CD4-positive, alpha-beta T cell treated with Interleukin-2 at 100 ng/mL for 4 hours (primary cell): ENCODE measurements around the gene RYR1.
"Not testable (repeated sequence)": the region's sequence is repeated elsewhere in the genome, so short reads cannot be mapped to it uniquely, and the experiment has no call there.

ENCODE experiments used
- DNase-seq: peaks from one replicate; pipeline ENCODE4 v3.0.0-alpha.2; 2020; ENCODE audit warnings: low spot score

Gene RYR1

DNA sequence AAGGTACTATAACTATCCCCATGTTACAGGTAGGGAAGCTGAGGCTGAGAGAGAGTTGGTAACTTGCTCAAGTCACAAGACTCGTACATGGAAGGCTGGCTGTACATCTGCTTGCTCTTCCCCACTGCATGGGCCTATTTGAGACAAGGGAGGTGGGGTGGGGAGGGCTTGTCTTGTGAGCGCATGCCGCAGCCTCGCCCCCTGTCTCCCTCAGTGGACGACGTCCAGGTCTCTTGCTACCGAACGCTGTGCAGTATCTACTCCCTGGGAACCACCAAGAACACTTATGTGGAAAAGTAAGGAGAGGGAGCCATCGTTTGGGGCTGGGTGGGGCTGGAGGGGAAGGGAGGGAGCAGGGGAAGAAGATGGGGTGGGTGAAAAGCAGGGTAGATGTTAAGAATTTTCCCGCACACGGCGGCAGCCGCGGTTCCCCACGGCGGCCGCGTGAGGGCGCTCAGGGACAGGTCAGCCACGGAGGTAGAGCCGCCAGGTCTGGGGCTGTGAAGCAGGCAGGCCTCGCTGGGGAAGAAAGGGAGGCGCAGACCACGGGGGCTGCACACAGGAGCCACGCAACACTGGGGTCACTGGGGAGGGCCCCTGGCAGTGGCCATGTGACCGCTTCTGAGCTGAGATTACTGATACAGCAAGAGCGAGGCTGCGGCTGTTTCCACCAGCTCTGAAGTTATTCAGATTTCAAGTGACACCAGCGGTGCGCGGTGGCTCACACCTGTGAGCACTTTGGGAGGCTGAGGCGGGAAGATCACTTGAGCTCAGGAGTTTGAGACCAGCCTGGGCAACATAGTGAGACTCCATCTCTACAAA, 81.5 kb downstream of the RYR1 start:
- DNase-seq = peak; percentile 81

DNA sequence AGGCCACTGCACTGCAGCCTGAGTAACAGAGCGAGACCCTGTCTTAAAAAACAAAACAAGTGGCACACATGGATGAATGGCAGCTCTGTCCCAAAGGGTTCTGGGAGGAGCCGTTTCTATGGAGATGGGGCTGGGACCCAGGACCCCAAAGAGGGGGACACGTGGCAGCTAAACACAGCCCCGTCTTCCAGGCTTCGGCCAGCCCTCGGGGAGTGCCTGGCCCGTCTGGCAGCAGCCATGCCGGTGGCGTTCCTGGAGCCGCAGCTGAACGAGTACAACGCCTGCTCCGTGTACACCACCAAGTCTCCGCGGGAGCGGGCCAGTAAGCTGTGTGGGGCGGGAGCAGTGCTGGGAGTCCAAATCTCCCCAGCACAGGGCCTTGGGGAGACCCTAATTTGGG, 82.4 kb downstream of the RYR1 start:
- DNase-seq = no peak

DNA sequence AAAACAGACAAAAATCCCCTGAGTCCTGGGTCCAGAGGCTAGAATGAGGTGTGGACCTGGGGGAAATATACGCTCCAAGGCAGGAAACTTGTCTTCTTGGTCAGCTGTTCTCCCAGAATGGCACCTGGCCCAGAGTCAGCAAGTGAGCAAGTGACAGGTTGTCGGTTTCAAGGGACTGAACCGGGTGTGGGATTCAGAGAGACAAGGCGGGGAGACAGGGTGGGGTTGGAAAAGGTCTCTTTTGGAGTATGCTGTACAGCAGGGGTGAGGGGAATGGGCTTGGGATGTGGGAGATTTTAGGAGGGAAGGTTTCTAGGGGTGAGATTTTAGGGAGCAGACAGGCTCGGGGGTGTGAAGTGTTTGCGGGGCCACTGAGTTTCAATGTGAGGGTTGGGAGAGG, 83.3 kb downstream of the RYR1 start:
- no peak for DNase-seq

DNA sequence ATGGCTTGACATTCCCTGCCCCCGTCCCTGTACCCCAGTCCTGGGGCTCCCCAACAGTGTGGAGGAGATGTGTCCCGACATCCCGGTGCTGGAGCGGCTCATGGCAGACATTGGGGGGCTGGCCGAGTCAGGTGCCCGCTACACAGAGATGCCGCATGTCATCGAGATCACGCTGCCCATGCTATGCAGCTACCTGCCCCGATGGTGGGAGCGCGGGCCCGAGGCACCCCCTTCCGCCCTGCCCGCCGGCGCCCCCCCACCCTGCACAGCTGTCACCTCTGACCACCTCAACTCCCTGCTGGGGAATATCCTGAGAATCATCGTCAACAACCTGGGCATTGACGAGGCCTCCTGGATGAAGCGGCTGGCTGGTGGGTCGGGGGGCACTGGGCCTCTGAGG, 83.8 kb downstream of the RYR1 start:
- DNase-seq = no peak

DNA sequence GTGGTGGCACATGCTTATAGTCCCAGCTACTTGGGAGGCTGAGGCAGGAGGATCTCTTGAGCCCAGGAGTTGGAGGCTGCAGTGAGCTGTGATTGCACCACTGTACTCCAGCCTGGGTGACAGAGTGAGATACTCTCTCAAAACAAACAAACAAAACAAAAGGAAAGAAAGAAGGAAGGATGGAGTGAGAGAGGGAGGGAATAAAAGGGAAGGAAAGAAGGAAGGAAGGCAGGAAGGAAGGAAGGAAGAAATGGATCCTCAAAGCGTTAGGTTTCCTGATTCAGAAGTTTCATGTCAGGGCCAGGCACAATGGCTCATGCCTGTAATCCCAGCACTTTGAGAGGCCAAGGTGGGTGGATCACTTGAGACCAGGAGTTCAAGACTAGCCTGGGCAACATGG, 84.5 kb downstream of the RYR1 start:
- DNase-seq = not testable (repeated sequence)

DNA sequence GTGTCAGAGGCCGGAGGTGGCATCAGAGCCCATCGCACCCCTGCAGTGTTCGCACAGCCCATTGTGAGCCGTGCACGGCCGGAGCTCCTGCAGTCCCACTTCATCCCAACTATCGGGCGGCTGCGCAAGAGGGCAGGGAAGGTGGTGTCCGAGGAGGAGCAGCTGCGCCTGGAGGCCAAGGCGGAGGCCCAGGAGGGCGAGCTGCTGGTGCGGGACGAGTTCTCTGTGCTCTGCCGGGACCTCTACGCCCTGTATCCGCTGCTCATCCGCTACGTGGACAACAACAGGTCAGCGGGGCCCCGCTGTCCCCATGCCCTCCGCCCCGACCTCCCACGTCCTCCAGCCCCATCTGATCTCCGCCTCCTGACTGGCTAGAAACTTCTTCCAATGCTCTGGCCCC, 85.7 kb downstream of the RYR1 start:
- no peak for DNase-seq

DNA sequence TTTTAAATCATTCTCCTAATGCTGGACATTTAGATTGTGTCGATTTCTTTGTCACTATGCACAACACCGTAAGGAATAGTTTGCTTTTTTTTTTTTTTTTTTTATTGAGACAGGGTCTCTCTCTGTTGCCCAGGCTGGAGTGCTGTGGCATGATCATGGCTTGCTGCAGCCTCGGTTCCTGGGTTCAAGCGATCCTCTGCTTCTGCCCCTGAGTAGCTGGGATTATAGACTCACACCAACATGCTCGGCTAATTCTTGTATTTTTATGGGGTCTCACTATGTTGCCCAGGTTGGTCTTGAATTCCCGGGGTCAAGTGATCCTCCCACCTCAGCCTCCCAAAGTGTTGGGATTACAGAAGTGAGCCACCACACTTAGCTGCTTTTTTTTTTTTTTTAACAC, 86.5 kb downstream of the RYR1 start:
- no peak for DNase-seq

DNA sequence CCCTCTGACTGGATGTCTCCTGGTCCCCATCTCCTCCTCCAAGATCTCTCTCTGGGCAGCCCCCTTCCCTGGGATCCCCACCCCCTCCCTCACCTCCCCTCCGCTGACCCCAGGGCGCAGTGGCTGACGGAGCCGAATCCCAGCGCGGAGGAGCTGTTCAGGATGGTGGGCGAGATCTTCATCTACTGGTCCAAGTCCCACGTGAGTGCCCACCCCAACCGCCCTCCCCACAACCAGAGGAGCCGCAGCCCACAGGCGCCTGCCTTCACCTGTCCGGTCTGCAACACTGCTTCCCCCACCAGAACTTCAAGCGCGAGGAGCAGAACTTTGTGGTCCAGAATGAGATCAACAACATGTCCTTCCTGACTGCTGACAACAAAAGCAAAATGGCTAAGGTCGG, 89.4 kb downstream of the RYR1 start:
- DNase-seq = no peak

DNA sequence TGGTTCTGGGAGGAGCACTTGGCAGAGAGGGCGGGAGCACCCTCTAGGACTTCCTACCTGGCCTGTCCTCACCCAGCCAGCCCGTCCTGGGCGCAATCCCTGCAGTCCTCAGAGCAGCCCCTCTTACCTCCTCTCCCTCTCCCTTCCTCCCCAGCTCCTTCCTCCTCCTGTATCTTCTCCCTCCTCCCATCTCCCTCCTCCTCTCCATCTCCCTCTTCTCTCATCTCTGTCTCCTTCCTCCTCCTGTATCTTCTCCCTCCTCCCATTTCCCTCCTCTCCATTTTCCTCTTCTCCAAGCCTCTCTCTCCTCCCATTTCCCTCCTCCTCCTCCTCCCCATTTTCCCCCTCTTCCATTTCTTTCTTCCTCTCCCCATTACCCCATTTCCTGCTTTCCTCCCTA, 89.8 kb downstream of the RYR1 start:
- DNase-seq = no peak

DNA sequence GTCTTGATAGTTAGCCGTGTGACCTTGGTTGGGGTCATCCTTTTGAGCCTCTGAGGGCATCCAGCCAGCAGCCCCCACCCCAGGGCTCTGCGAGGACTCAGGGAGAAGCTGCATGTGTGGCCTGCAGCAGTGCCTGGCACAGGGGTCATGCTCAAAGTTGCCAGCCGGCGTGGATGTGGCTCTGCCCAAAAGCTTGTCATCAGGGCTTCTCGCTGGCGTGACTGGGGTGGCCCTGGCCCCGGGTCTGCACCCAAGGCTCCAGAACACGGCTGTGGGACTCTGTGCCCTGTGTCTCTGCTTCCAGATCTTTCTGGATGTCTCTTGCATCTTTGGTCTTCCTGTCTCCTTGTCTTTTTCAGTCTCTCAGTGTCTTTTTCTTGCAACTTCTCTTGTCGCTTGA, 90.9 kb downstream of the RYR1 start:
- DNase-seq = no peak

DNA sequence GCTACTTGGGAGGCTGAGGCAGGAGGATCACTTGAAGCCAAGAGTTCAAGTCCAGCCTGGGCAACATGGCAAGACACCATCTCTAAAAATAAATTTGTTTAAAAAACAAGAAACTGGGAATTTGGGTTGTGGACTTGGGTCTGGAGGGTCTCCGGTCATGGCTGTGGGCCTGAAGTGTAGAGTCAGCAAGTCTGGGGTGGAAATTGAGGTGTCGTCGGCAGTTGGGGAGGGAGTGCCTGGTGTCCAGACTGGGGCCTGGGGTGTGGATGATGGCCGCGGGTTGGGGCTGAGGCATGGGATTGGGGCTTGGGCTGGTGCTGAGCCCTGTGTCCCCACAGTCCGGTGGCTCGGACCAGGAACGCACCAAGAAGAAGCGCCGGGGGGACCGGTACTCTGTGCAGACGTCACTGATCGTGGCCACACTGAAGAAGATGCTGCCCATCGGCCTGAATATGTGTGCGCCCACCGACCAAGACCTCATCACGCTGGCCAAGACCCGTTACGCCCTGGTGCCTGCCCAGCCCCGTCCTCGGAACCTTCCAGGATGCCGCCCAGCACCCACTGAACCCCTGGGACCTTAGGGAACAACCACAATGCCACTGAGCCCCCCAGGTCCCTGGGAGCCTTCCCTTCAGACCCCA, 91.6 kb downstream of the RYR1 start:
- DNase-seq = no peak

DNA sequence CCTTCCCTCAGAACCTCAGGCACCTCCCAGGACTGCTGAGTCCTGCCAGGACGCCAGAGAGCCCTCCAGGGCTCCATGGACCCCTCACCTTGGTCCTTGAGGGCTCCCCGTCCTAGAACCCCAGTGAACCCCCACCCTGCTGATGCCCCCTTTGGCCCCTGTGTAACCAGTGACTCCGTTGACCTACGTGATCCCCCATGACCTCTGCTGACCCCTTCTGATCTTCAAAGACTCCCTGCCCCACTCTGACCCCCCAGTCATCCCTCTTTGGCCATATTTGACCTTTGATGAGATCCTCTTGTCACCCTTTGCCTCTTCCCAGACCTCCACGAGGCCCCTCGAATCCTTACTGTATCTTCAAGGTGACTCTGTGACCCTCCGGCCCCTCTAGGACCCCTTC, 92.9 kb downstream of the RYR1 start:
- DNase-seq = no peak

DNA sequence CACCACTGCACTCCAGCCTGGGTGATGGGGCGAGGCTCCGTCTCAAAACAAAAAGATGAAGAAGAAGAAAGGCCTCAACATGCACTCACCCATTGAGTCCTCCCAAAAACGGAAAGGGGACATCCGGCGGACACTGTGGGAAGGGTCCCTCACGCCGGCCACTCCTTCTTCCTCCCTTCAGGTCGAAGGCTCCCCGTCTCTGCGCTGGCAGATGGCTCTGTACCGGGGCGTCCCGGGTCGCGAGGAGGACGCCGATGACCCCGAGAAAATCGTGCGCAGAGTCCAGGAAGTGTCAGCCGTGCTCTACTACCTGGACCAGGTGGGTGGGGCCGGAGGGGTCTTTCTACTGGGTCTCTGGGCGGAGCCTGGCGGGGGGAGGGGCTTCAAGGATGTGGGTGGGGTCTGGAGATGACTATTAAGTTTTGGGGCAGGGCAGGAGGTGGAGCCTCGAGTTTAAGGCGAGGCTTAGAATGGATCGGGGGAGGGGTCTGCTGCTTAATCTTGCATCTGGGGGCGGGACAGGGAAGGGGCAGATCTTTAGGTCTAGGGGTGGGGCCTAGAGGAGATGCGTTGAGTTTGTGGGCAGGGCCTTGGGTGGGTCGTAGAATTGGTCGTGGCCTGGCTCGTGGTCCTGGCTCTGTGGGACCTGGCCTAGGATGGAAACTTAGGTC, 94.1 kb downstream of the RYR1 start:
- peak; percentile 14 for DNase-seq

DNA sequence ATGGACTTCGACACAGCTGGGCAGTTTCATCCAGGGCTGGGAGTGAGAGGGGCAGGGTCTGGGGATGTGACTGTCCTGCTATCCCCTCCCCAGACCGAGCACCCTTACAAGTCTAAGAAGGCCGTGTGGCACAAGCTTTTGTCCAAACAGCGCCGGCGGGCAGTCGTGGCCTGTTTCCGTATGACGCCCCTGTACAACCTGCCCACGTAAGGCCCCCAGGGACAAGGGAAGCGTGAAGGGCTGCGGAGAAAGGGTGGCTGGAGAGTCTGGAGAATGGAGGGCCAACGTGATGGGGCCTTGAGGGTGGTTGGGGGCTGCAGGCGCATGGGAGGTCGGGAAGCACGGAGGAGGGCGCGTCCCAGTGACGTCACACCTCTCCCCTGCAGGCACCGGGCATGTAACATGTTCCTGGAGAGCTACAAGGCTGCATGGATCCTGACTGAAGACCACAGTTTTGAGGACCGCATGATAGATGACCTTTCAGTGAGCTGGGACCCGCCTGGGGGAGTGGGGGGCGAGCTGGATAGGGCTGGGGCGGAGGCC, 94.8 kb downstream of the RYR1 start:
- DNase-seq = no peak

DNA sequence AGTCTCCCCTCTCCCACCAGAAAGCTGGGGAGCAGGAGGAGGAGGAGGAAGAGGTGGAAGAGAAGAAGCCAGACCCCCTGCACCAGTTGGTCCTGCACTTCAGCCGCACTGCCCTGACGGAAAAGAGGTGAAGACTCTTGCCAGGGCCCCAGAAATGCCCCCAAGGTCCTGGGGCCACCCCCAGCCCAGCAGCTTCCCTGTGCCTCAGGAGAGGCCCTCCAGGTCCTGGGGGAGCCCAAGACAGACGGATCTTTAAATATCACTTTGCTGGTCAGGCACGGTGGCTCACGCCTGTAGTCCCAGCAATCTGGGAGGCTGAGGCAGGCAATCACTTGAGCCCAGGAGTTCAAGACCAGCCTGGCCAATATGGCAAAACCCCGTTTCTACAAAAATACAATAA, 95.4 kb downstream of the RYR1 start:
- no peak for DNase-seq

DNA sequence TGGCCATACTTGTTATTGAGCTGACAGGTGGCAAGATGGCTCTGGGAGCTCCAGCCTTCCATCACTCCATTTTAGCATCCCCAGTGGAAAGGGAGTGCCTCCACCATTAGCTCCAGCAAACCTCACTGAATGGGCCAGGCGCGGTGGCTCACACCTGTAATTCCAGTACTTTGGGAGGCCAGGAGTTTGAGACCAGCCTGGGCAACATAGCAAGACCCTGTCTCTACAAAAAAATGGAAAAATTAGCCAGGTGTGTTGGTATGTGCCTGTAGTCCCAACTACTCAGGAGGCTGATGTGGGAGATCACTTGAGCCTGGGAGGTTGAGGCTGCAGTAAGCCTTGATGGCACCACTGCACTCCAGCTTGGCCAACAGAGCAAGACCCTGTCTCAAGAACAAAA, 98.0 kb downstream of the RYR1 start:
- DNase-seq = no peak

DNA sequence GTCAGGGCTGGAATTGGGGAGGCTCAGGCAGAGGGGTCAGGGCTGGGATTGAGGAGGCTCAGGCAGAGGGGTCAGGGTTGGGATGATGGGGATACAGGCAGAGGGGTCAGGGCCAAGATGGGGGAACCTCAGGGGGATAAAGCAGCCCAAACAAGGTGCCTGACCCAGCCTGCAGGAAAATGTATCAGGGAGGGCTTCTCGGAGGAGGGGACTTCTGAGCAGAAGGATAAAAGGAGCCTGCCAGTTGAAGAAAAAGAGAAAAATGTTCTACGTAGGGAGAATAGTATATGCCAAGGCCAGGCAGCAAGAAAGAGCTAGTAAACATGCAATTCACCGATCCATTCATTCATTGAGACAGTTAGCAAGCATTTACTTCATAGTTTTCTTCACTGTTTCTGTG, 99.4 kb downstream of the RYR1 start:
- no peak for DNase-seq

DNA sequence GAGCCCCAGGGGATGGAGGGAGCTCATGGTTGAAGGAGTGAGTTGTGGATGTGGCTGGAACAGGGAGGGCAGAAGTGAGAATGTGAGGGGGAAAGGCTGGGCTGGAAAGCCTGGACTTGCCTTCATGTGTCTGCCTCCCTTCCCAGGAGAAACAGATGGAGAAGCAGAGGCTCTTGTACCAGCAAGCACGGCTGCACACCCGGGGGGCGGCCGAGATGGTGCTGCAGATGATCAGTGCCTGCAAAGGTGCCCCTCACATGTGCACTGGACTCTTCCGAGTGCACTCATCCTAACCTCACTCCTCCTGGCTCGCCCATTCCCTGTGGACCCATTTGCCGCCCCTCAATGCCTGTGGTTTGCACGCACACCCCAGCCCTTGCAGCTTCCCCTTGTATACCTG, 101.1 kb downstream of the RYR1 start:
- DNase-seq = no peak

DNA sequence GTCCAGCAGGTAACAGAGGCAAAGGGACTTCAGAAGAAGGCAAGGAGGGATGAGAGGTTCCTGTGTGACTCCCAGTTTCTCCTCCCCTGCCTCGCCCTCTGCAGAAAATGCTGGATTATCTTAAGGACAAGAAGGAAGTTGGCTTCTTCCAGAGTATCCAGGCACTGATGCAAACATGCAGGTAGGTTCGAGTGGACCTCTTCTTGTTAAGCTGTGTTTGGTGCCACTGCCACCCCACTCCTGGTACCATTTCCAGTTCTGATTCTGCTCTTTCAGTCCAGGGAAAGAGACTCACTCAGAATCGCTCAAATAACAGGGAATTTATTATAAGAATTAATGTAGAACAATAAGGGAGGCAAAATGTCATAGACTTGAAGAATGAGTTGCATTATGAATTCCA, 101.7 kb downstream of the RYR1 start:
- no peak for DNase-seq

DNA sequence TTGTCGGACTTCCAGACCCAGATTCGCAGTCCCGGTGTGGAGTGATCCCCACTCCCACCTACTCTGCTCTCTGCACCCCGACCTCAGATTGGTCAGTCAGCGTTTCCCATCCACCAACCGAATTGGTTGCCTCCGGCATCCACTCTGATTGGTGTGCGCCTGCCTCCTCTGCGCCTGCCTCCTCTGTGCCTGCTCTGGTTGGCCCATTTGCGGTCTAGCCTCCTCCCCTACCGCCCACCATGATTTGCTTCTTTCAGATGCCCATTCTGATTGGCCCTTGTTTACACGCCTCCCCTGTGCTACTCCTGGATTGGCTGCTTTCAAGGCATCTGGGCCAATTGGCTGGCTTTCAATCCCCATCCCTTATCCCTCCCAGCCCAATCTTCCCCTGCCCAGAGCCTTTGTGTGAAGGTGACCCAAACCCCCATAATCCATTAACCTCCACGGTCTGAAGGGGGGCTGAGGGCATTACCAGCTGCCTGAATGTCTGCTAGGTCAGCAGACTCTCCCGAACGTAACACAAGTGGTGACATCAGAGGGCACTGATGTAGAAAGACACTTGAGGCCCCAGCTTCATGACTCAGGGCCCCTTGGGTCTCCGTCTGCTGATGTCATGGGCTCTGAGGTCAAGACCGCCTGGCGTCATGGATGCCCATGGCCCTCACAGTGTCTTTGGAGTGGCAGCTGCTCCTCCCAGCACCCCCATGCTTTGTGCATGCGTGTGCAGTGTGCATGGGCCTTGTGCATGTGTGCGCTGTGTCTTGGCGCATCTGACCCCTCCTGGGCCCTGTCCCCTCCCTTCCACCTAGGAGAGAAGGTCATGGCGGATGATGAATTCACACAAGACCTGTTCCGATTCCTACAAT, 103.8 kb downstream of the RYR1 start:
- no peak for DNase-seq

DNA sequence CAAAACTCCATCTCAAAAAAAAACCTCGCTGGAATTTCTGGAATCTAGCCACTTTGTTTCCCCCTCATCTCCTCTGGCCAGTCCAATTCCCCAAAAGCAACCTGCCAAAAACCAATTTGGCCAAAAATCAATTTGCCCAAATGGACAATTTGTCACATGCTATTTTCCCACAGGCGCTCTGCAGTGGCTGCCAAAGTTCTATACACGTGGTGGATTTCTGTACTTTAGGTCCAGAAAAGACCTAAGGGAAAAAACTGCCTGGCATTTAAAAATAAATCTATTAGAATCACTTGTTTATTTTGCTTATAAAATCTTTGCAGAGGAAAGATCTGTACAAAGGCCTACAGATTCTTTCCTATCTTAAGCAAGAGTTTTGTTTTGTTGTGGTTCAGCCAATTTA, 104.9 kb downstream of the RYR1 start:
- DNase-seq = no peak
